ELR (cell line): ENCODE results near the gene APOC3.
"Not testable (repeated sequence)": the region's sequence is repeated elsewhere in the genome, so short reads cannot be mapped to it uniquely, and the experiment has no call there.

Source experiments
- DNase-seq: peaks from one replicate; pipeline ENCODE4 v3.0.0-alpha.2; 2015; ENCODE audit warnings: low read depth

The APOC3 gene

GRCh38 chr11:116829525-116830183, at the start of gene APOC3:
APOC3 (plus strand) TSS chr11:116829907; CDS start chr11:116830583, 676 bp downstream.
- DNase-seq = no peak

DNA sequence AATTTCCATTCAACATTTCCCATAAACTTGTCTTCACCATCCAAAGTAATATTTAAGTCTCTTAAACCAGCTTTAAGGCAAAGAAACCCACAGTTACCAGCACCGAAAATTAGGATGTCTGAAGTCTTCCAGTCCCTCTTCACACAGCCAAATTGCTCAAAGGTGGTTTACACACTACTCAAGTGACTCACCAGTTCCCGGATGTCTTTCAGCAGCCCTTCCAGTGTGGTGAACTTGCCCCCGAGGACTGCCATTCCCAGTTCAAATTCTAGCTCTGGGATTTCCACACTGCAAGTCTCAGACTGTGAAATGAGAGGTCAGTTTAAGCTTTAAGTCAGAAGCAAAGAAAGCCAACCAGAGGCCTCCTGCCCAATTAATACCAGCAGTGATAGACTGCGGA, 47.0 kb upstream of the APOC3 start:
- peak; percentile 70 for DNase-seq

DNA sequence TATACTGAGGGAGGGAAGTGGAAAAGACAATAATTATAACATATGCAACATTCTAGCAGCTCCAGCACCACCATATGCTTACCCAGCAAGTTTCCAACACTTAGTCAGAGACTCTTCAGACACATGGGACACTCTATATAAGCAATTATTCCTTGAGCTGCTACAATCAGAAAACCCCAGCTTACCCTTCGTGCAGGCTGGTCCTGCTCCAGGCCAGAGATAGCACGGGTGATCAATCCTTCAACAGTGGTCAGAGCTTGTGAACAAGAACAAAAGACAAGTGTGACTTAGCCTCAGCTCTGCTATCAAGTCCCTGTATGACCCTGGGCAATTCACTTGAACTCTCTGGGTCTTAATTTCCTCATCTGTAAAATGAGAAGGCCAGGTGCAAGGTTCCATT, 43.4 kb upstream of the APOC3 start:
- no peak for DNase-seq

DNA sequence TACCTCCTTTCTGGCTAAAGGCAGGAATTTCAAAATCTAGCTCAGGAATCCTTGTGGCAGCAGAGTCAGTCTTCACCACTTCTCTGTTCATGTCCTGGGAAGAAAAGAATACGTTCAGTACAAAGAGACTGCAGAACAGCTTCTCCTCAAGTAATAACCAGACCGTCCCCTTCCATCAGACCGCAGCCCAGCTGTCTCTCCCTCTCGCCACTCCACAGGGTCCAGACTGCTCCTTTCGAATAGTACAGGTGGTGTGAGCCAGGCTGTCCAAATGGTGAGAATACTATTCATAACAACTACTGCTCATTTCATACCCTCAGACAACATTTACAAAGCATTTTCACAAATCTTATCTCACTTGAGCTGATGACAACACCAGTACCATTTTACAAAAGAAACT, 42.7 kb upstream of the APOC3 start:
- DNase-seq = no peak

- peak; percentile 40 for DNase-seq
Observed at GRCh38 chr11:116787436-116787785, 42.3 kb upstream of the APOC3 start.

- peak; percentile 74 for DNase-seq
Observed at GRCh38 chr11:116787786-116788486, 41.8 kb upstream of the APOC3 start, which contains the start of gene ZPR1. ZPR1 (minus strand) TSS chr11:116788023; CDS start chr11:116787990, 33 bp downstream.

- DNase-seq = no peak
Observed at GRCh38 chr11:116788534-116788933, 41.2 kb upstream of the APOC3 start.

DNA sequence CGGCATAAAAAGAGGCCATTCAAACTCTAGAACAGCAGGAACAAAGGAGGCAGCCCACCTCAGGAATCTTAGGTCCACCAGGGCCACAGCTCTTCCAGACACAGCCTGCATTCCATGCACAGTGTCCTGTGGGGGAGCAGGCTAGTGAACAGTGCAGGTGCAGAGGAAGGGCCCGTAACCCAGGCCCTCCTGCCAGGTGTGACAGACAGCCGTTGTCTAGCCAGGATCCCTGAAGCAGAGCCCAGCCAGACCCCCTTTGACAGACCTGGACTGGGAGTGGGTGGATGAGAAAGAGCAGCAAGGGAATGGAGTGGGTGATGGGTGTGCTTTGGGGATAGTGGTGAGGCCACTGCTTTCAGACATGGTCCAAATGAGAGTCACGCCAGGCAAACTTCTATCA, 40.7 kb upstream of the APOC3 start:
- no peak for DNase-seq

DNA sequence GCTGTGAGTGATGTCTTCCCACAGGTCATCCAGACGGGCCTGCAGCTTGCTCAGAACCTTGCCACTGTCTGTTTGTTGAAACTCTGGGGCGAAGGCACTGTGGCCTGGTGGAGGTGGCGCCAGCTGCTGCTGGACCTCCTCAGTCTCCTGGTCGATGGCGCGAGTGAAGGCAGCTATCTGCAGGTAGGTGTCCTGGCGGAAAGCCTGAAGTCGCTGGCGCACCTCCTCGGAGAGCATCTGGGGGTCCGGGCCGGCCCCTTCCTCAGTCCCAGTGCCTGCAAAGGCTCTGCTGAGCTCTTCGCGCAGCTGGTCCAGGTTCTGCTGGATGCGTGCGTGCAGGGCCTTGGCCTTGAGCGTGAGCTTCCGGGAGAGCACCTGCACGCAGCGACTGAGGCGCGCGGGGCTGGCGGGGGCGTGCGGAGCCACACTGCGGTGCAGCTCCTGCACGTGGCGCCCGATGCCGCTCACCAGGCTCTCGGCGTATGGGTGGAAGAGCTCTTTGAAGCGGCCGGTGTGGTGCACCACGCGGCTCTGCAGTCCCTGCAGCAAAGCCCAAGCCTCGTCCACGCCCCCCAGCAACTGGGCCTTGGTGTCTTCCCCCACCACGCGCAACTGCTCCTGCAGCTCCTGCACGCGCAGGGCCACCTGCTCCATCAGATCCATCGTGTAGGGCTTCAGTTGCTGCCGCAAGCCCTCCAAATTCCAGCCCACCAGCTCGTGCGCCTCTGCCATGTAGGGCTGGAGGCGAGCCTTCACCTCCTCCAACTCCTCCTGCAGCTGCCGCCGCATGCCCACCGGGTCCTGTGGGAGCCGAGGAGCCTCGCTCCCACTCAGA, 39.3 kb upstream of the APOC3 start:
- no peak for DNase-seq

- peak; percentile 69 for DNase-seq
Observed at GRCh38 chr11:116791002-116791812, 38.5 kb upstream of the APOC3 start.

- DNase-seq = no peak
Observed at GRCh38 chr11:116791813-116792143, 37.9 kb upstream of the APOC3 start, which contains the start of gene APOA5. APOA5 (minus strand) TSS chr11:116791879; CDS start chr11:116791860, 19 bp downstream.

- DNase-seq = no peak
Observed at GRCh38 chr11:116792144-116792868, 37.4 kb upstream of the APOC3 start.

DNA sequence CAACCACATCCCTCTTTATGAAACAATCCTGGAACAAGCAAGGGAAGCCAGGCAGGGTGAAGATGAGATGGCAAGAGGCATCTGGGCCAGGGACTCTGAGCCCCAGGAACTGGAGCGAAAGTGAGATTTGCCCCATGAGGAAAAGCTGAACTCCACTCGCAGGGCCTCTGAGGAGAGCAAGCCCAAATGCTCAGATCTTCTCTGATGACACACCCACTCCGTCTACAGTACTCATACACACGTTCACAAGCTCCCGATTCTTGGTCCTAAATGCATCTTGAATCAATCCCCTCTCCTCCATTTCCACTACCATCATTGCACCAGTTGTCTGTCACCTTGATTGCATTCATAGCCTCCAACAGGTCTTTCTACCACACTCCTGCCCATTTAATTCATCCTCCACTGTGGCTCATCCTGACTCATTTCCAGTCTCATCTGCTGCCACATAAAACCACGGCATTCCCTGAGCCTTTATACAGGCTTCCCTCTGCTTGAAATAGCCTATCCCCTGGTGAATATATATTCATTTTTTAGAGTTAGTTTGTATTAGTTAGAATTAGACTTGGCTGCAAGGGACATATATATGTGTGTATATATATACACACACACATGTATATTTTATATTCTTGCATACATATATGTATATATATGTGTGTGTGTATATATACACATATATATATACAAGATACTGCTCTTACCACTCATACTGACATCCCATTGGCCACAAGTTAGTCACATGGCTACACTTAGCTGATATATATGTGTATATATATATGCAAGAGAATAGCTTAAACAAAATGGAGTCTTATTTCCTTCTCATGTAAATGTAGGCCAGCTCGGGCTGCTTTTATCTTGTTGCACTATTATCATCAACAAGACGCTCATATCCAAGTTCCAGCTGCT, 36.6 kb upstream of the APOC3 start:
- peak; percentile 88 for DNase-seq

GRCh38 chr11:116793772-116794097, 36.0 kb upstream of the APOC3 start:
- DNase-seq = peak; percentile 15

GRCh38 chr11:116794851-116795250, 34.9 kb upstream of the APOC3 start:
- DNase-seq = no peak

DNA sequence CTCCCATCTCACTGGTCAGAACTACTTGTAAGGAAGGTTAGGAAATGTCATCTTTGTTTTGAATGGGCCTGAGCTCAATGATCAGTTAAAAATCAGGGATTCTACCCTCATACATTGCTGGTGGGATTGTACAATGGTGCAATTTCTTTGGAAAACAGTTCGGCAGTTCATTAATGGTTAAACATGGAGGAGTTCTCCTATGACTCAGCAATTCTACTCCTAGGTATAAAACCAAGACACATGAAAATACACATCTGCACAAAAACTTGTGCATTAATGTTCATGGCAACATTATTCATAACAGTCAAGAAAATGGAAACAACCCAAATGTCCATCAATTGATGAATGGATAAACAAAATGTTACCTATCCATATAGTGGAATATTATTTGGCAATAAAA, 33.2 kb upstream of the APOC3 start:
- no peak for DNase-seq

DNA sequence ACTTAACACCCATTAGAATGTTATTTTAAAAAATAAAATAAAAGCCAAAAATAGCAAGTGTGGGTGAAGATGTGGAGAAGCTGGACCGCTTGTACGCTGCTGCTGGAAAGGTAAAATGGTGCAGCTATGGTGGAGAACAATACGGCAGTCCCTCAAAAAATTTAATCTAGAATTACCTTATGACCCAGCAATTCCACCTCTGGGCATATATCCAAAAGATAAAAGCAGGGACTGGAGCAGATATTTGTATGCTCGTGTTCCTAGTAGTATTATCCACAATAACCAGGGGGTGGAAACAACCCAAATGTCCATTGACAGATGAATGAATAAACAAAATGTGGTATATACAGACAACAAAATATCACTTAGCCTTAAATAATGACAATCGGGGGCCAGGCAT, 31.9 kb upstream of the APOC3 start:
- no peak for DNase-seq

GRCh38 chr11:116798368-116798767, 31.3 kb upstream of the APOC3 start:
- DNase-seq = no peak

DNA sequence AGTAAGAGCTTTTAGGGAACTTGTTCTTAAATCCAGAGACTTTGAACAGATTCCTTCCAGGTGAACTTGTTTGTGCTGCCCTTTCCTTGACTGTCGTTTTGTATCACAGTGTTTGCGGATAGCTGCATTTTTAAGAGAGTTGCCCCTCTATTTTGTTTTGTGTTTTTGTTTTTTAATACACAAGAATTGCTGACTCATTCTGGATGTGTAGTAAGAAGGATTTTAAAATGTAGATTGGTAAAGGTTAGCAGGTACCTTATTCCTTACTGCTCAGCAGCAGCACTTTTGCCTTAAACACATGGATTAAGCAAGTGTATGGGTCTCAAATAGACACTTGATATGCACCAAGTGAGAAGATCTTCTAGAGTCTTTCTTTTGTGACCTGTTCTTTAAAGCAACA, 29.1 kb upstream of the APOC3 start:
- no peak for DNase-seq

DNA sequence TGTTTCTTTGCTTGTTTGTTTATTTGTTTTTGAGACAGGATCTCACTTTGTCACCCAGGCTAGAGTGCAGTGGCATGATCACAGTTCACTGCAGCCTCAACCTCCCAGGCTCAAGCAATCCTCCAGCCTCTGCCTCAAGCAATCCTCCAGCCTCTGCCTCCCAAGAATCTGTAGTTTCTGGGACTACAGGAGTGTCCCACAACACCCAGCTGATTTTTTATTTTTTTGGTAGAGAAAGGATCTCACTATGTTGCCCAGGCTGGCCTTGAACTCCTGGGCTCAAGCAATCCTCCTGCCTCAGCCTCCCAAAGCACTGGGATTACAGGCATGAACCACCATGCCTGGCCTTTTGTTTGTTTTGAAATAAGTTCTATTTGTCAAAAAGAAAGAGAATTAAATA, 28.0 kb upstream of the APOC3 start:
- not testable (repeated sequence) for DNase-seq
